H1 (cell line): Measurements from ENCODE around the gene CYP2C18.

Experiments used
- ATF3 ChIP-seq: IDR thresholded peaks from 2 replicates; pipeline ENCODE4 v1.6.1; 2011; ENCODE audit warnings: low read depth, mild to moderate bottlenecking, low read length; ENCODE audit not compliant: insufficient read depth
- CBX5 ChIP-seq: fragments of 300-800, 300-1000 bp; sonication (generic); IDR thresholded peaks from 2 replicates; pipeline ENCODE4 v1.7.1; 2016; ENCODE audit warnings: antibody characterized with exemption, low read length, low read depth
- CREB1 ChIP-seq: IDR thresholded peaks from 2 replicates; pipeline ENCODE4 v1.6.1; 2012; ENCODE audit warnings: inconsistent platforms
- CTCF ChIP-seq, 3 experiments: IDR thresholded peaks; 1 replicate in 2 of 3; 2 replicates in 1 of 3; pipeline versions ENCODE4 v1.5.1 to v1.6.1; 2011; ENCODE audit warnings: low read length in 3 of 3, mild to moderate bottlenecking in 3 of 3, inconsistent platforms in 2 of 3, low read depth in 1 of 3, moderate library complexity in 1 of 3; ENCODE audit not compliant: insufficient read depth in 1 of 3; ENCODE audit errors: control extremely low read depth in 1 of 3
- KDM1A ChIP-seq: fragments of 200-600, 300-600 bp; sonication (generic); IDR thresholded peaks from 2 replicates; pipeline ENCODE4 v1.7.1; 2016; ENCODE audit warnings: mild to moderate bottlenecking, low read length, borderline replicate concordance
- MAX ChIP-seq: IDR thresholded peaks from 2 replicates; pipeline ENCODE4 v1.6.1; 2012; ENCODE audit warnings: inconsistent platforms
- PHF8 ChIP-seq: fragments of 200-600 bp; sonication (generic); conservative IDR thresholded peaks from 2 replicates; pipeline ENCODE4 v1.7.1; 2012; ENCODE audit warnings: low read depth, mild to moderate bottlenecking, inconsistent platforms, low read length, moderate library complexity
- POLR2AphosphoS5 ChIP-seq: IDR thresholded peaks from 2 replicates; pipeline ENCODE4 v1.6.1; 2011; ENCODE audit warnings: low read depth, low read length
- RAD21 ChIP-seq, 2 experiments: IDR thresholded peaks in 1 of 2; conservative IDR thresholded peaks in 1 of 2; 2 replicates each; pipeline ENCODE4 v1.6.1; 2011; ENCODE audit warnings: low read depth in 2 of 2, low read length in 2 of 2, improper control_type of control experiment in 1 of 2, inconsistent platforms in 1 of 2, mild to moderate bottlenecking in 1 of 2, moderate library complexity in 1 of 2
- SIRT6 ChIP-seq: IDR thresholded peaks from one replicate; pipeline ENCODE4 v1.7.1; 2012; ENCODE audit warnings: low read length, inconsistent platforms
- TBP ChIP-seq: IDR thresholded peaks from 2 replicates; pipeline ENCODE4 v1.6.1; 2011; ENCODE audit warnings: low read depth, low read length, improper control_type of control experiment
- YY1 ChIP-seq: IDR thresholded peaks from 2 replicates; pipeline ENCODE4 v1.6.1; 2011; ENCODE audit warnings: low read depth, mild to moderate bottlenecking, low read length
- TF ChIP-seq, protein P1 (sequence below): IDR thresholded peaks from 2 replicates; pipeline ENCODE4 v1.6.1; 2011; ENCODE audit warnings: low read length, improper control_type of control experiment

GRCh38 chr10:94747137-94747536 lies 63.6 kb downstream of the CYP2C18 start:
- TF ChIP-seq KDM1A (no peak), TBP (no peak), POLR2AphosphoS5 (no peak), RAD21 (IDR thresholded peaks at IDR 0.05 in 1 of 2, conservative IDR thresholded peaks at IDR 0.05 in 1 of 2; ENCODE audit: low read depth in 2 of 2, low read length in 2 of 2) (no peak), CTCF (IDR thresholded peaks at IDR 0.05; ENCODE audit: control extremely low read depth in 1 of 3, insufficient read depth in 1 of 3, low read depth in 1 of 3, low read length in 3 of 3) (no peak), YY1 (no peak), ATF3 (no peak), PHF8 (no peak), CREB1 (no peak), MAX (no peak), CBX5 (no peak), SIRT6 (no peak)
- TF ChIP-seq, protein P1, sequence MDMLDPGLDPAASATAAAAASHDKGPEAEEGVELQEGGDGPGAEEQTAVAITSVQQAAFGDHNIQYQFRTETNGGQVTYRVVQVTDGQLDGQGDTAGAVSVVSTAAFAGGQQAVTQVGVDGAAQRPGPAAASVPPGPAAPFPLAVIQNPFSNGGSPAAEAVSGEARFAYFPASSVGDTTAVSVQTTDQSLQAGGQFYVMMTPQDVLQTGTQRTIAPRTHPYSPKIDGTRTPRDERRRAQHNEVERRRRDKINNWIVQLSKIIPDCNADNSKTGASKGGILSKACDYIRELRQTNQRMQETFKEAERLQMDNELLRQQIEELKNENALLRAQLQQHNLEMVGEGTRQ, result no peak
